ENCODE data around the gene NME7. TPM values are rescaled to one million over a fixed set of nuclear protein-coding genes. Genes with fewer than 3 reads are reported as not detected.

The NME7 gene
- total RNA-seq, 1 experiment from 2014 or later, result 13.2 TPM

DNA sequence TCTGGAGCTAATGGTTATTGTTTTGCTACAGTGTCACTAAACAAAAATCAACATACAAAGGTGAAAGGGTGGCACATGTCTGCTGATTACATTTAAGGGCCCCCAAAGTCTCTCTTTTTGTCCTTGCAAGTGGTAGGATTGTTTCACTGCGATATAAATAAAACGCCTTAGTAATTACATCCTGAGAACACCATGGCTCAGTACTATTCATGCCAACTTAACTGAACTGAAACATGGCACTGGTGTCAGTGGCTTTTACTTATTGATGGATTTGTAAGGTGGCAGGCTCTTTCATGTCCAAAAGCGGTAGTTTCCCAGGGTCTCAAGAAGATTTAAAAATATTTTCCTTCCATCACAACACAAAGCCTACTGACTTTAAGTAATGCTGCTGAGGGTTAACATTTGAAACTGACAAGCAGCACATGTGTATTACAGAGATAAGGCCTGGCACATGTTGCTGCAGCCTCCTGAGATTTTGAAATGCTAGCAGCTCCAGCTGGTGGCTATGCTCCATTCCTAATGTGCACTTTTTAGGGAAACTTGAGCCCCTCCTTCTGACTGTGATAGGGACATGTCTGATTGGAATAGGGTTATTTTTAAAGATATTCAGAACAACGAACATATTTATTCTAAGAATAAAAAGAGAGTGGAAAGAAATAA, 174.3 kb downstream of the NME7 start:
- Histone ChIP-seq H3K18ac (ENCODE audit: insufficient read length, low read depth, low read length) (no peak overlapping the region), H3K4me1 (ENCODE audit: insufficient read depth, low read length) (no peaks in the 10 kb centered on the region; the same call in 1 of the 2 replicates), H2BK15ac (ENCODE audit: low read depth, low read length) (no peak overlapping the region), H4K91ac (ENCODE audit: insufficient read length, low read depth, low read length) (no peak overlapping the region), H3K9ac (ENCODE audit: extremely low read depth, insufficient read length, low read length) (no peak overlapping the region), H3K14ac (ENCODE audit: insufficient read depth, low read length) (no peak overlapping the region), H2AK5ac (ENCODE audit: insufficient read length, low read length) (no peak overlapping the region), H3K27ac (ENCODE audit: insufficient read length, low read depth, low read length) (no peak overlapping the region), H4K8ac (replicated peaks; ENCODE audit: insufficient read length, low read depth, low read length) (no peak overlapping the region), H3K4me2 (ENCODE audit: insufficient read depth, insufficient read length, low read length) (no peak overlapping the region), H3K4ac (ENCODE audit: low read depth, low read length) (no peak overlapping the region), H4K20me1 (ENCODE audit: control insufficient read depth, insufficient read depth, insufficient read length) (no peaks in the 10 kb centered on the region), H3K56ac (ENCODE audit: insufficient read length, low read depth, low read length) (no peak overlapping the region), H2BK120ac (ENCODE audit: low read depth, low read length, poor library complexity, severe bottlenecking) (no peak overlapping the region), H4K5ac (ENCODE audit: insufficient read length, low read depth, low read length) (no peak overlapping the region), H2BK5ac (ENCODE audit: insufficient read length, low read length) (no peak overlapping the region), H2AFZ (ENCODE audit: low read length) (no peak overlapping the region), H3T11ph (ENCODE audit: low read length) (no peak overlapping the region), H3K79me2 (ENCODE audit: insufficient read depth, low read length) (no peaks in the 10 kb centered on the region), H2BK12ac (ENCODE audit: insufficient read length, low read depth, low read length) (no peak overlapping the region), H3K23me2 (ENCODE audit: insufficient read length, low read depth, low read length, poor library complexity, severe bottlenecking) (no peaks in the 10 kb centered on the region), H3K27me3 (ENCODE audit: insufficient read depth, low read length) (no peaks in the 10 kb centered on the region), H3K79me1 (ENCODE audit: insufficient read depth, low read depth, low read length, poor library complexity, severe bottlenecking) (no peaks in the 10 kb centered on the region), H3K9me3 (ENCODE audit: control insufficient read depth, low read depth, low read length) (no peaks in the 10 kb centered on the region), H3K23ac (ENCODE audit: insufficient read length, low read depth, low read length) (no peak overlapping the region), H2BK20ac (ENCODE audit: low read depth, low read length, poor library complexity, severe bottlenecking) (no peak overlapping the region)
- Mint-ChIP-seq H3K4me3 (no peak overlapping the region), H3K4me1 (no peaks in the 10 kb centered on the region), H3K27ac (no peak overlapping the region), H3K9me3 (peaks cover 0 to 8% of the 10 kb centered on the region in 2 experiments; a peak in 1 of 5 replicates), H3K36me3 (ENCODE audit: insufficient read depth in 1 of 3, low read depth in 3 of 3) (0 out of 7 replicates have a peak, but pooled peaks cover 0 to 8% (median 0%) of the 10 kb centered on the region in 3 experiments), H3K27me3 (ENCODE audit: low read depth) (no peaks in the 10 kb centered on the region)
- no peak for DNase-seq
- TF ChIP-seq, protein P1, sequence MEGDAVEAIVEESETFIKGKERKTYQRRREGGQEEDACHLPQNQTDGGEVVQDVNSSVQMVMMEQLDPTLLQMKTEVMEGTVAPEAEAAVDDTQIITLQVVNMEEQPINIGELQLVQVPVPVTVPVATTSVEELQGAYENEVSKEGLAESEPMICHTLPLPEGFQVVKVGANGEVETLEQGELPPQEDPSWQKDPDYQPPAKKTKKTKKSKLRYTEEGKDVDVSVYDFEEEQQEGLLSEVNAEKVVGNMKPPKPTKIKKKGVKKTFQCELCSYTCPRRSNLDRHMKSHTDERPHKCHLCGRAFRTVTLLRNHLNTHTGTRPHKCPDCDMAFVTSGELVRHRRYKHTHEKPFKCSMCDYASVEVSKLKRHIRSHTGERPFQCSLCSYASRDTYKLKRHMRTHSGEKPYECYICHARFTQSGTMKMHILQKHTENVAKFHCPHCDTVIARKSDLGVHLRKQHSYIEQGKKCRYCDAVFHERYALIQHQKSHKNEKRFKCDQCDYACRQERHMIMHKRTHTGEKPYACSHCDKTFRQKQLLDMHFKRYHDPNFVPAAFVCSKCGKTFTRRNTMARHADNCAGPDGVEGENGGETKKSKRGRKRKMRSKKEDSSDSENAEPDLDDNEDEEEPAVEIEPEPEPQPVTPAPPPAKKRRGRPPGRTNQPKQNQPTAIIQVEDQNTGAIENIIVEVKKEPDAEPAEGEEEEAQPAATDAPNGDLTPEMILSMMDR (conservative IDR thresholded peaks at IDR 0.05), result no peak
- no CpG with 5 or more reads among the region's 4 CpGs for WGBS (ENCODE audit: extremely low coverage, insufficient read length, low lambda C conversion rate)

Measured in H9 (cell line).